GM18867 (cell line): ENCODE measurements around the gene CDS2.
A peak's percentile ranks its signal among the peaks of the same experiment; 100 is the strongest.

Experiments used
- ATAC-seq: cut with Tn5 transposase; IDR thresholded peaks from one replicate; pipeline ENCODE4 v1.9.1; 2021; ENCODE audit warnings: mild to moderate bottlenecking, moderate library complexity; ENCODE audit not compliant: unreplicated experiment

The CDS2 gene

DNA sequence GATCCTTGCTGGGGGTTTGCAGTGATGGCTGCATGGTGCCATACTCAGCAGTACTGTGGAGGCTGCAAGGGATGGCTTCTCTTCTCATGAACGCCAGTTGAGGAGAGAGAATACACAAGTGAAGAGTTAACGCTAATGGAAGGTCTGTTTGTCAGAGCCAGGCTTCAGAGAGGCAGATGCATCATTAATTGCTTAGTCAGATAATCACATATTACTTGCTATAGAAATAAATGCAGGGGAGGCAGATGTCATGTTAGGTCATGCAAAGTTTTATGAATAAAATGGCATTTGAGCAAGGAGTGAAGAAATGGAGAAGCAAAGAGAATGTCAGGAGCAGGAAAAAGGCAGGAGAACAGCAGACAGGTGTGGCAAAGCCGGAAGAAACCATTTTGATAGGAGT lies 51.2 kb downstream of the CDS2 start:
- no peak for ATAC-seq

DNA sequence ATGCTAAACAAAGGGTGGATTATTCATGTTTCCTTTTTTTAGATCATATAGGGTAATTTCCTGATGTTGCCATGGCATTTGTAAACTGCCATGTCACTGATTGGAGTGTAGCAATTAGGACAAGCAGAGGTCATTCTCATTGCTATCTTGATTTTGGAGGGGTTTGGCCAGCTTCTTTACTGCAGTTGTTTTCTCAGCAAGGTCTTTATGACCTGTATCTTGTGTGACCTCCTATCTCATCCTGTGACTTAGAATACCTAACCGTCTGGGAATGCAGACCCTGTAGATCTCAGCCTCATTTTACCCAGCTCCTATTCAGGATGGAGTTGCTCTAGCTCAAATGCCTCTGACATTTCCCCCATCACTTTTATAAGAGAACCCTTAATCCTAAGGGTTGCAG lies 53.6 kb downstream of the CDS2 start:
- no peak for ATAC-seq

DNA sequence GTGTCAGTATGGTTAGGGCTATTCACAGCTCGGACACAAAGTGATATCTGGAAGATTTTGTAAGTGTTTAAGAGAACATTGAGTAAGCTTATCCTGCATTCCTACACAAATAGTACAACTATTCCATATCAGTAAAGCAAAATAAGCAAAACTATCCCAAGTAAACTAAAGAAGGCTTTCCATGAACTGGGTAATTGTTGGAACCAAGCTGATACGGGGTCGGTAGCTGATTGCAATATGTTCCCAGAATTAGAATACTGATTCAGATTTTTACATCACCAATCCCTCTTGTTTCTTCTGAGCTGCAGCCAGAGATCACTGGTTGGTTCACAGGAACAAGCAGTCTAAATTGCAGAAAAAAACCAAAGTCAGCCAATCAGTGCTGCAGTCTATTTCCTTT lies 54.1 kb downstream of the CDS2 start:
- ATAC-seq = no peak

DNA sequence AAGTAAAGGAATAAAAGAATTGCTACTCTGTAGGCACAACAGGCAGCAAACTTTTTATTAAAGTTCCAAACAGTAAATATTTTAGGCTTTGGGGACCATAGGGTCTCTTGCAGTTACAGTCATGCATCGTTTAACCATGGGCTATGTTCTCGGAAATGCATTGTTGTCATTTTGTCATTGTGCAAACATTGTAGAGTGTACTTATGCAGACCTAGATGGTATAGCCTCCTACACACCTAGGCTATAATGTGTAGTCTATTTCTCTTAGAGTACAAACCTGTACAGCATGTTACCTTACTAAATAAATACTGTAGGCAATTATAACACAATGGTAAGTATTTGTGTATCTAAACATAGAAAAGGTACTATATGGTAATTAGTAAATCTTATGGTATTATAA lies 54.7 kb downstream of the CDS2 start:
- no peak for ATAC-seq

DNA sequence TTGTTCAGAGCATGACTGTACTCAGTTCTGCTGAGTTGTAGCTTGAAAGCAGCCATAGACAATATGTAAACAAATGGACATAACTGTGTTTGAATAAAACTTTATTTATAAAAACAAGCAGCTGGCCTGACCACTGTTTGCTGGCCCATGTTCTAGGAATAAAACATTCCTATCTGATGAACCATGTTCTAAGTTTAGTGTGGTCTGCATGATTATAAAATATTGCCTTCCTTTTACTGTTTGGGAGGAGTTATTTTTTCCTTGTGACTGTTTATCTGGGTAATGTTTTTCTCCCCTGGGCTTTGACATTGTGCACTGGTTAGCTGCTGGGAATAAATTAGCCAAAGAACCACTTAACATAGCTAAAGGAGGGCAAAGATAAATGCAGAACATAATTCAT lies 55.1 kb downstream of the CDS2 start:
- no peak for ATAC-seq

DNA sequence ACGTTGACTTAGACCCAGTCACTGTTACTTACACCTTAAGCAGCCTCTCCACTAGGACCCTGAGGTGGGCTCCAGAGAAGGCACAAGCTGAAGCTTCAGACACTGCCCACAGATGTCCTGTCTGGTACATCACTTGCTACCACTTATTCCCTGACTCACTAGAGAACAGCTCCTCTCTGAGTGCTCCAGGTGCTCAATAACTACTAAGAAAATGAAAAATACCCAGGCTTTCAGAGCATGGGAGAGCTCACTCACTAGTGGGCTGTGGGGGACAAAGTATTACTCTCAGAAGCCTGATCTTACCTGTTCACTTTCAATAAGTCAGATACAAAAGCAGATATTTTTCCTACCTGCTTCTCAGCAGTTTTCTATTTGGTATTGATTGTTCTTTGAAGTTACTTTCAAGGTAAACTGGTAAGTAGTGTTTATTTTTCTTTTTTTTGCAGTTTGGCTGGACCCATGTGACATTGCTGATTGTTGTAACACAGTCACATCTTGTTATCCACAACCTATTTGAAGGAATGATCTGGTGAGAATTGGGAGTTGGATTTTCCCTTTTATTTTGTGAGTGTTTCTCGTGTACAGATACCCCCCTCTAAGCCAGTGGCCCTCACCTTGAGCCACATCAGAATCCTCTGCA lies 55.9 kb downstream of the CDS2 start:
- no peak for ATAC-seq

DNA sequence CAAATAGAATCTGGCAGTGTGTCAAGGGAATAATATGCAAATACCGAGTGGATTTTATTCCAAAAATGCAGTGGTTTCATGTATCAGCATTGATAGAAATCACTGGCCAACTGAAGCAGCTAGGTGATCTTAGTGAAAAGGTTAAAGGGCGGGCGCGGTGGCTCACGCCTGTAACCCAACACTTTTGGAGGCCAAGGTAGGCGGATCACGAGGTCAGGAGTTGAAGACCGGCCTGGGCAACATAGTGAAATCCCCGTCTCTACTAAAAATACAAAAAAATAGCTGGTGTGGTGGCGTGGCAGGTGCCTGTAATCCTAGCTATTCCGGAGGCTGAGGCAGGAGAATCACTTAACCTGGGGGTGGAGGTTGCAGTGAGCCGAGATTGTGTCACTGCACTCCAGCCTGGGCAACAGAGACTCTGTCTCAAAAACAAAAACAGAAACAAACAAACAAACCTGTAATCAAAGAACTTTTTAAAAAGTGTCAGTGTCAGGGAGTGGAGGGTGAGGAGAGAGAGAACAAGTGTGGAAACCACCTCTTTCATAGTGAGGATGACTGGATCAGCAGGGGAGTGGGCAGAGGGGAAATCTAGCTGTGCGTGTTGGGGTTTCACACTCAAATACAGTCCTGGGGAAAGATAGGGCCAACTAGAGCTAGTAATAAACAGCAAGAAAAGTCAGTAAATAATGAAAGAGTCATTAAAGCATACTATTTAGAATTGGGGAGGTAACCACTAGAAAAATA lies 57.1 kb downstream of the CDS2 start:
- no peak for ATAC-seq

DNA sequence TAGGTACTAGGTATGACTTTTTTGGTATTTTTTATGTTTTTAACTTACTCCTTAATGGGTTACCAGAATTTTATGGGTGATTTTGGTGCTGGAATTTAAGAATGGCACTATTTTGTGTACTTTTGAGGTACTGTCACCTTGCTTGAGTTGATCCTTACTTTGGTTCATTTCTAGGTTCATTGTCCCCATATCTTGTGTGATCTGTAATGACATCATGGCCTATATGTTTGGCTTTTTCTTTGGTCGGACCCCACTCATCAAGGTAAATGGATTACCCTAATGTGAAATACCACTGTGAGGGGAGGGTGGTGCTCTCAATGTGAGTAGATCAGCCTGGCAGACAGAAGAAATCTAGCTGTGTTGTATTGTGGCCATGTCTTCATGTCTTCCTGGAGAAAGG lies 57.9 kb downstream of the CDS2 start:
- ATAC-seq = no peak

DNA sequence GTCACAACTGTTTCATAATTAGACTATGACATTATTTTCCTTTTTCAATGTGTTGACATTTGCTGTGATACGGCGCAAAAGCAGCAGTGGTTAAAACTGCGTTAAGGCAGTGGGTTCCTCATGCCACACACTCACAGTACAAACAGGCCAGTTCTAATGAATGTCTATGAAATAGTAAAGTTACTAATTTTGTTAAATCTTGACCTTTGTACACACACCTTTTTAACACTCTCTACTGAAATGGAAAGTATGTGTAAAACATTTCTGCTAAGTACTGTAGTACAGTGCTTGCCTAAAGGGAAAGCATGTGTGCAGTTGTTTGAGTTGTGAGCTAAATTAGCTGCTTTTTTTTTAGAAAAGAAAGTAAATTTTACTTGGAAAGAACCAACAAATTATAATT lies 60.3 kb downstream of the CDS2 start:
- ATAC-seq = no peak

DNA sequence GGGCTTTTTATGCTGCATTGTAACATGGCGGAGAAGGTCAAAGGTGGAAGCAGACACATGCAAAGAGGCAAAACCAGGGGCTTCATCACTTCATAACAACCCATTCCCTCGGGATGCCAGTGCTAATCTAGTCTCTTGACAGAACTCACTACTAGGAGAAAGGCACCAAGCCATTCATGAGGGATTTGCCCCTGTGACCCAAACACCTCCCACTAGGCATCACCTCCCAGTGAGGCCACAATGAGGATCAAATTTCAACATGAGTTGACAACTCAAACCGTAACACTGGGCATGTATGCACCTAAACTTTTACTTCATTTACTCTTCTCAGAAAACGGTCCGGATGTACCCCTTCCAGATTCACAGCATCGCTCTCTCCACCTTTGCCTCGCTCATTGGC lies 61.9 kb downstream of the CDS2 start:
- ATAC-seq = no peak

DNA sequence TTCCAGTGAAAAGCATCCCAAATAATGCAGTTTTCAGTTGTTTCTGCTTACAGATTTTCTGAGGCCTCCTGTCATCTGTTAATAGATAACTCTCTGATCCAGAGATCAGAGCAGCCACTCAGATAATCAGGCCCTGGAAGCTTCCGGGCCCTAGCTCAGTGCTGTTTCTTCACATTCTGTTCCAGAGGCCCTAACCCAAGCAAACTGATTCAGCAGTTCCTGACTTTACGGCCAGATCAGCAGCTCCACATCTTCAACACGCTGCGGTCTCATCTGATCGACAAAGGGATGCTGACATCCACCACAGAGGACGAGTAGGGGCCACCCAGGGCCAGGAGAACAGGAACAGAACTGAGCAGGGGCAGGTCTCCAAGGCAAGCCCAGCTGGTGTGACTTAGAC lies 63.1 kb downstream of the CDS2 start:
- no peak for ATAC-seq

DNA sequence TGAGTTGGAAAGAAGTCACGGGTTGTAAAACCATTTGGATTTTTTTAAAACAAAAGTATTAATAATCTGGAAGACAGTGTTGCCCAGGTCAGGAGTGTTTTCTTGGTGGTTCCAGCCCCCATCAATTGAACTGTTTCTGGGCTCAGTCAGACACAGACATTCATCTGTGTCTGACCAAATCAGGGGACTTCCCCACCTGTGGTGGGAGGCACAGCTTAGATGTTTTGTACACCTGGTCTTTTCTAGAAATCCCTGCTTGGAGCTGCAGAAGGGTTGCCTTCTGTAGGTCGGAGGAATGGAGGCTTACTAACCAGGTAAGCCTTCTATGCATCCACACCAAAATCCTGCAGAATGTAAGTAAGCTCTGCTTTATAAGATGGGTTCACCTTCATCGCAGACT lies 63.6 kb downstream of the CDS2 start:
- ATAC-seq = no peak

DNA sequence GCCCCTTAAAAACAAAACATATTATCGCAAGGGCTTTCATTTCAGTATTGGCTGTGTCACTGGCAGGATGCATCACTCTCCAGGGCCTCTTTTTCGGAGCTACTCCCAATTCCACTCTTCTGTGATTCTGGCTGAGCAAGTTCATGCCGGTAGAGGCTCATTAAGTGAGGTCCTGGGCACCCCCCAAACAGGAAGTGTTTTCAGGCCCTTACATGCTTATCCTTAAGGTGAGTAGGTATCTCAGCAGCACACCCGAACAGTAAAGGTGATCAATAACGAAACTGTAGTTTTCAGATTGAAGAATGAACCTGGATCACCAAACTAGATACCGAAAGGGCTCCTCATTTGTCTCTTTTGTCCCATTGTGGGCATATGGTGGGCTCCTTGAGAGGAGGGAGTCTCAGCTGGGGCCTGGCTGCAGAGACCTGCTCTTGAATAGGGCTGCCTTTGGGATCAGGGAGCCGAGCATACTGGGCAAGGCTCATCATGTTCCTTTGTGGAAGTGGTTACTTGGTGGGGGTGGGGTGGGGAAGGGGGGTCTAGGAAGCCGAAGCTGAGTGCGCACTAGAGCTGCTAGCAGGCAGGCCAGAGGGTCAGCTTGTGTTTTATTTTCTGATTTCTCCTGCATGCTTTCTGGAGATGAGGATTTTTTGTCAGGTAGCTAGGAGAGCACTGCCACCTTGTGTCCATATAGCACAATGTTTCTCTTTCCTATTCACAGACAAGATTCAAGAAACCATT lies 65.2 kb downstream of the CDS2 start:
- ATAC-seq = peak; percentile 46

DNA sequence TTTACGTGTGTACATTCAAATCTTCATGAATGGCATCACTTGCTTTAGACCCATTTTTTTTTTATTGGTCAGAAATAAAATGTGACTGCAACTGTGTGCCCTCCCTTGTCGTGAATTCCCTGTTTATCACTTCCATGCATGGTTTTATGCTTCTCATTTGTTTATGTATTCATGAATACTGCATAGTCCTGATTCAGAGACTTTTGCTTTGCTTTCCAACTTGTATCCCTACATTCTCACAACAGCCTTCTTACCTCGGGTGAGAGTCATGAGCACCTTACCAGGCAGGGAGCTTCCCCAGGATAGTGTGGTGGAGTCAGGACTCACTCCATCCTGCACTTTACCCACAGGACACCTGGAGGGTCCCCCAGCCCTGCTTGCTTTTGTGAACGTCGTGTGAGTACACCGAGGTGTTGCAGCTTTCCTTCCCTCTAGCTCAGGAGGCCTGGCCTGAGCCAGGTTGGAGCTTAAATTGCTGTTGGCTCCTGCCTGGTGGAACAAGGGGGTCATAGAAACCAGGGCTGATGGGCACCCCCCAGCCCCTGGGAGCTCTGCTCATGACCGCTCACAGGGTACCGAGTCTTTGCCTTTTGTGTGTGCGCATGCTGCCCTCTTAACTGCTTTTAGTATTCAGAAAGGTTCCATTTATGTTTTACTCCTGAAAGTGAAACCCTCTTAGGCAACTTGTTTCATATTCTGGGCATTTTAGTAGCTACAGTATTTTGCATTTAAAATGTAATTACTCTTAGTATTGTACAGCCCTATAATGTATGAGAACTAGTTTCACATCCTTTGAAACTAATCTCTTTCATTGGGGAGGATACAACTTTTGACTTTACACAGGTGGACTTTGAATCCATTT lies 66.0 kb downstream of the CDS2 start:
- ATAC-seq = peak; percentile 61

DNA sequence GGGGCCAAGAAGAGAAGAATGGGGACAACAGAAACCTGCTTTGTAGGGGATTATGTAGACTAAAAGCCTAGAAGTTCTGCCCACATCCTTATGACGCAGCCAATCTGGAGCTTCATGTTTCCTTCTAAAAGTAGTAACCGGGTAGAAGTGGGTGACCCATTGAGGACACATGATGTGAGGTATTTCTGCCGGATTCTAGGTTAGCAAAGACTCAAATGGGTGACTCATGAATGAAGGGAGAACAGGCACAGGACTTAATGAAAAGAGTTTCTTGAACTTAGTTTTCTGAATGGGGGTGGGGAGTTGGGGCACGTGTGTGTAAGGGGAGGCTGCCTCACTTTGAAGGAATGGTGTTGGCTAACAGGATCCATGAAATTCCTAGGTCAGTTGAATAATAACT lies 68.8 kb downstream of the CDS2 start:
- no peak for ATAC-seq

DNA sequence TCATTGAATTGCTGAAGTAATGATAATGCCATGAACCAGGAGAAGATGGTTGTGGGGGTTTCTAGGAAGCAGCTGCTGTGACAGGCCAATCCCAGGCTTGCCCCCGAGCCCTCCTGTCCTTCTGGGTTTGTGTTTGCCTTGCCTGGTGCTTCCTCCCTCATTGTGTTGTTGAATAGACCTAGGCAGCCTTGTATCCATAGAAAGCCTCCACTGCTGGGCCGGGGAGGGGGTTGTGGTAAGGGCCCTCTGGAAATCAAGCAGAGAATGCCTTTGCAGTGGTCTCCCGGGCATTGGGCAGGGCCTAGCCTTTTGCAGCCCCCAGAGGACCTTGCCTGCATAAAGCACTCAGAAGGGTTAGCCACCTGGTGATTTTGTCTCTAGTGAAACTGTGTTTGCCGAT lies 69.3 kb downstream of the CDS2 start:
- no peak for ATAC-seq

DNA sequence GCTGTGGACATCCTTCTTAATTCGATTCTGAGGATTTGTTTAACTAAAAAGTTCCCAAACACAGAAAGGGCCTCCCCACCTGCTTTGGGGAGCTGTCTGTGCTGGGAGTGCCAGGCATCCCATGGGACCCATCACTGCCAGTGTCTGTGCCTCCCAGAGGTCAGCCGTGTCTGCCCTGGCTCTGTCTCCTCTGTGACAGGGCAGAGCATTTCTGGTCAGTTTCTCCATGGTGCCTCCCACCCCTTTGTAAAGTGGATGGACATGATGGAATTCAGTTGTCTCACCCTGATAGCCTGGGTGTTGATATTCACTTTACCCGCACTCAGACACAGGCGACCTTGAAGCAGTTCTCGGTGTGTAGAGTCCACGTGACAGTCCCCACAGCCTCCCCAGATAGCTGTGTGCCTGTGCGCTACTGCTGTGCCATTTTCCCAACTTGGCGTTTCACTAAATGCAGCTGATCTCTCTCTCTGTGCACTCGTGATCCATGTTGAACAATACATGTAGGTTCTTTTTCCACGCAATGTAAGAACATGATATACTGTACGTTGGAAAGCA lies 70.5 kb downstream of the CDS2 start:
- ATAC-seq = no peak

DNA sequence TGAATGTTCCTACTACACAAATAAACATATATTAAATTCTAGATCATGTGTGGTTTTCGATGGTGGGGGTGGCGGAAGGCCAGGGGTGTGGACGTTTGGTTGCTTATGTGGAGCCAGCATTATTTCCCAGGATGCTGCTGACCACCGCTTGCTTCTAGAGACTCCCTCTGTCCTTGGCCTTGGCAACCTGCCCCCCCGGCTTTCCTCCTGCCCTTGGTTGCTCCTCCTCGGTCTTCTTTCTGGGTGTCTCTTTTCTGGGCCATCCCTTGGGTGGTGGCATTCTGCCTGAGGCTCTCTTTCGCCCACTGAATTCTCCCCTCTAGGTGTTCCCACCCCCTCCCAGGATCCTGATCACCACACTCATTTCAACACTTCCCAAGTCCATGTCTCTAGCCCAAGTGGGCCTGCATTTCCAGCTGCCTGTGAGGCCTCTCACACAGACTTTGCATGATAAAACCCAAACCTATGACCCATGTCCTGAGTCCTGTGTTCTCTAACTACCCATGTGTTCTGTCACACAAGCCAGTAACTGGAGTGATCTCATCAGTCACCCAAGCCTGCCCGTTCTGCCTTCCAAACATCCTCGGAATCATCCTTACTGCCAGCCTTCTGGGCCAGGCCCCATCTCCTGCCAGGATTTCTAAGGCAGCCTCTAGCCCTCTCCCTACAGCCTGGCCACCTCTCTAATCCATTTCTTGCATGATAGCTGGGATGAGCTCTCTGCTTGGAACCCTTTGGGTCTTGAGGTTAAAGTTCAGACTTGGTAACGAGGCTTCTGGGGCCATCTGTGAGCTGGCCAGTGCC lies 71.2 kb downstream of the CDS2 start:
- no peak for ATAC-seq

DNA sequence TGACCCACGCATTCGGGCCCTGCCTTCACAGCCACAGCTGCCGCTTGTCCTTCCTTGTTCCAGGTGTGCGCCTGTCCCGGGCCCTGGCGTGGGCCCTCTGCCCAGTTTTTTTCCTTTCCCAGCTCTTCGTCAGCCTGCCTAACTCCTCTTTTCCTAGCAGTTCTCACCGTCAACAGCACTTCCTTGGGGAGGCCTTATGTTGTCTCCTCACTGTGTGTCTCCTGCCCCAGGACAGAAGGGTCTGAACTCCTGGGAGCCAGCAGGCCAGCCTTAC lies 71.8 kb downstream of the CDS2 start:
- no peak for ATAC-seq

DNA sequence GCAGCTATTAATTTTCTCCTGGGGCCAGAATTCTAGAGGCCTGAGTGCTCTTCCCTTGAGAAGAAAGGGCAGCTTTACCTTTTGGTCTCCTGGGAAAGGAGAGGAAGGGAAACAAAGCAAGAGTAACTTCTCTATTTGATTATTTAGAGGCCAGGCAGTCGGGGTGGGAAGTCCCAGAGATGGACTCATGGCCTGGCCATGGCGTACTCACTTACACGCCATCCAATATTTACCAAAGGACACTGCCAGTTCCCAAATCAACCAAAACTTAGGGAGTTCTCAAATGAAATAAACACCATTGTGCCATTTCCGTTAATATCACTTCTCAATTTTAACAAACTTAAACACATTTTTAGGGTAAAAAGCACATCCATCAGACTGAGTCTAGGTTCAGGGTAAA lies 76.6 kb downstream of the CDS2 start:
- ATAC-seq = no peak
